K562 (cell line): ENCODE data around the gene L3MBTL1. TPM values are rescaled to one million over a fixed set of nuclear protein-coding genes. Genes with fewer than 3 reads are reported as not detected.

Experiments
- BRD4 ChIP-seq: fragments of 200-600 bp; sonication (generic); IDR thresholded peaks from 2 replicates; pipeline ENCODE4 v1.6.1; 2017; ENCODE audit warnings: inconsistent platforms
- CBX1 ChIP-seq: sonication (generic); IDR thresholded peaks from 2 replicates; pipeline ENCODE4 v1.6.1; 2016; ENCODE audit warnings: antibody characterized with exemption, low read depth, mild to moderate bottlenecking
- ELK1 ChIP-seq: sonication (generic); formaldehyde crosslinking; IDR thresholded peaks from 2 replicates; pipeline ENCODE4 v1.8.1; 2022; ENCODE audit warnings: missing genetic modification reagents
- ETV5 ChIP-seq: sonication (generic); formaldehyde crosslinking; IDR thresholded peaks from 2 replicates; pipeline ENCODE4 v1.4.0; 2020; ENCODE audit warnings: low read depth, mild to moderate bottlenecking, missing genetic modification reagents
- FOXM1 ChIP-seq, 2 experiments: fragments of 450-650 bp in 1 of 2; sonication (generic) in 1 of 2; formaldehyde crosslinking in 1 of 2; IDR thresholded peaks; 2 replicates each; pipeline versions ENCODE4 v1.6.1 to v1.9.0; 2017 to 2022; ENCODE audit warnings: low read depth in 2 of 2, mild to moderate bottlenecking in 2 of 2, missing genetic modification reagents in 1 of 2, moderate library complexity in 1 of 2
- FOXP1 ChIP-seq: sonication (generic); formaldehyde crosslinking; IDR thresholded peaks from 2 replicates; pipeline ENCODE4 v1.8.0; 2022; ENCODE audit warnings: mild to moderate bottlenecking, missing genetic modification reagents
- FOXP4 ChIP-seq: sonication (generic); formaldehyde crosslinking; IDR thresholded peaks from 2 replicates; pipeline ENCODE4 v1.8.0; 2022; ENCODE audit warnings: mild to moderate bottlenecking, missing genetic modification reagents, borderline replicate concordance
- GTF3C2 ChIP-seq: IDR thresholded peaks from 3 replicates; pipeline ENCODE4 v1.6.1; 2011; ENCODE audit warnings: borderline replicate concordance, mild to moderate bottlenecking, moderate library complexity; ENCODE audit not compliant: insufficient read length; ENCODE audit errors: extremely low read depth
- HDAC1 ChIP-seq, 2 experiments: fragments of 450-650 bp; IDR thresholded peaks; 2 replicates each; pipeline ENCODE4 v1.6.1; 2016 to 2017; ENCODE audit warnings: inconsistent platforms in 1 of 2, mild to moderate bottlenecking in 1 of 2, moderate library complexity in 1 of 2
- KDM5B ChIP-seq: fragments of 200-600 bp; sonication (generic); IDR thresholded peaks from 2 replicates; pipeline ENCODE4 v1.6.1; 2012; ENCODE audit warnings: low read depth, mild to moderate bottlenecking, moderate library complexity, low read length, control low read depth, inconsistent platforms; ENCODE audit not compliant: insufficient replicate concordance
- MTA1 ChIP-seq: fragments of 450-650 bp; IDR thresholded peaks from 2 replicates; pipeline ENCODE4 v1.6.1; 2017; ENCODE audit warnings: borderline replicate concordance
- POLR2AphosphoS5 ChIP-seq: IDR thresholded peaks from 2 replicates; pipeline ENCODE4 v1.6.1; 2011; ENCODE audit warnings: mild to moderate bottlenecking, low read depth, low read length, moderate library complexity; ENCODE audit not compliant: control insufficient read depth, insufficient read depth
- RB1 ChIP-seq: fragments of 450-650 bp; IDR thresholded peaks from 2 replicates; pipeline ENCODE4 v1.6.1; 2017; ENCODE audit warnings: low read depth, mild to moderate bottlenecking
- RBFOX2 ChIP-seq: fragments of 200-400 bp; formaldehyde crosslinking; IDR thresholded peaks from 2 replicates; pipeline ENCODE4 v1.6.1; 2017; ENCODE audit warnings: low read depth, mild to moderate bottlenecking, low read length, moderate library complexity
- SAP30 ChIP-seq: fragments of 200-600 bp; sonication (generic); IDR thresholded peaks from 2 replicates; pipeline ENCODE4 v1.6.1; 2012; ENCODE audit warnings: borderline replicate concordance, low read depth, mild to moderate bottlenecking, moderate library complexity, low read length, control low read depth, inconsistent platforms; ENCODE audit not compliant: insufficient read depth, poor library complexity, severe bottlenecking
- ZBTB34 ChIP-seq: fragments of 250-450 bp; sonication (Bioruptor Pico); IDR thresholded peaks from 2 replicates; pipeline ENCODE4 v1.8.0; 2021; ENCODE audit warnings: mild to moderate bottlenecking, moderate library complexity
- ZNF347 ChIP-seq: fragments of 450-650 bp; formaldehyde crosslinking; IDR thresholded peaks from 2 replicates; pipeline ENCODE4 v1.4.0; 2020; ENCODE audit warnings: low read depth, mild to moderate bottlenecking, moderate library complexity
- polyA plus RNA-seq, 8 experiments: library from polyadenylated mRNA; depleted of rRNA in 4 of 8; stranded (reverse) in 5 of 8; unstranded in 3 of 8; fragments of >200 nt; fragmentation: Nextera tagmentation in 2 of 8; fragmentation: Illumina TruSeq in 1 of 8; extraction: Ambion mirVana in 2 of 8; extraction: Trizol in 1 of 8; gene quantifications; 2 replicates each; pipeline versions ENCODE4 v1.2.1 to v1.2.3, GENCODE V29; 2011 to 2014; ENCODE audit warnings: inconsistent platforms in 1 of 8, missing spikeins in 1 of 8
- total RNA-seq, 7 experiments: library from RNA; depleted of rRNA in 6 of 7; stranded (reverse); fragments of >200 nt in 6 of 7; fragmentation: Illumina TruSeq in 2 of 7; extraction: Trizol in 2 of 7; gene quantifications; 2 replicates each; pipeline versions ENCODE4 v1.2.1 to v1.2.3, GENCODE V29; 2011 to 2021; ENCODE audit warnings: low replicate concordance in 1 of 7

The L3MBTL1 gene
- total and polyA plus RNA-seq, 9 of the 15 experiments (the other 6 are each of a cell fraction or from before 2014, with no cell fraction given), result 0.77 to 10.0 (median 4.4) TPM

GRCh38 chr20:43537921-43538877 is 30.7 kb downstream of the L3MBTL1 start (continued):
- no peak; the same call in 1 of the 2 replicates for TF ChIP-seq RB1
- TF ChIP-seq MTA1, result 0 out of 2 replicates have a peak, but pooled peaks have one; percentile 28
- TF ChIP-seq HDAC1 (IDR thresholded peaks at IDR 0.05), result peak in 1 of 2 experiments; percentile 63; a peak in 2 of 4 replicates
- no peak for TF ChIP-seq KDM5B
- TF ChIP-seq POLR2AphosphoS5, result peak; percentile 84
- no peak for TF ChIP-seq CBX1
- TF ChIP-seq ETV5 (CRISPR knock-in tag), result no peak
- TF ChIP-seq FOXP4 (CRISPR knock-in tag), result no peak
- TF ChIP-seq ELK1 (CRISPR knock-in tag), result no peak
- TF ChIP-seq GTF3C2, result no peak
- TF ChIP-seq FOXP1 (CRISPR knock-in tag), result no peak
- no peak for TF ChIP-seq ZNF347 (CRISPR knock-in tag)
- no peak for TF ChIP-seq RBFOX2
- no peak for TF ChIP-seq SAP30
- peak; percentile 64; the same call in 1 of the 2 replicates for TF ChIP-seq FOXM1 (IDR thresholded peaks at IDR 0.05; ENCODE audit: low read depth)
- TF ChIP-seq FOXM1 (CRISPR knock-in tag; IDR thresholded peaks at IDR 0.05; ENCODE audit: low read depth), result no peak
- TF ChIP-seq BRD4, result no peak
- TF ChIP-seq ZBTB34, result no peak
